ENCODE data around the gene MAPK10.

MAPK10 gene

GRCh38 chr4:86264241-86264640, 95.6 kb downstream of the MAPK10 start:
- Histone ChIP-seq H3K23ac (ENCODE audit: low read length) (no peak overlapping the region), H3K9ac (ENCODE audit: low read length) (no peak overlapping the region), H3K4ac (ENCODE audit: low read depth, low read length) (no peak overlapping the region), H3K27me3 (ENCODE audit: insufficient read depth, low read length) (no peaks in the 10 kb centered on the region), H3K14ac (ENCODE audit: low read length) (no peak overlapping the region), H4K91ac (ENCODE audit: low read depth, low read length) (no peak overlapping the region), H3K9me3 (ENCODE audit: insufficient read depth, low read depth, low read length) (no peaks in the 10 kb centered on the region), H3K4me1 (ENCODE audit: control insufficient read depth in 1 of 2, insufficient read depth in 2 of 2, low read length in 2 of 2) (no peaks in the 10 kb centered on the region), H2AK5ac (ENCODE audit: low read length) (no peak overlapping the region), H3K27ac (ENCODE audit: low read depth, low read length) (no peak overlapping the region), H2BK5ac (ENCODE audit: low read depth, low read length, poor library complexity) (no peak overlapping the region), H2AFZ (ENCODE audit: insufficient read depth, low read length, poor library complexity) (no peak overlapping the region), H3K4me2 (ENCODE audit: low read length) (no peak overlapping the region), H3K4me3 (ENCODE audit: low read depth, low read length) (no peak overlapping the region), H3K18ac (ENCODE audit: low read length) (no peak overlapping the region), H2BK120ac (ENCODE audit: insufficient read depth, low read length, poor library complexity) (no peak overlapping the region), H3K79me2 (ENCODE audit: control insufficient read depth, insufficient read depth, low read length, poor library complexity) (no peaks in the 10 kb centered on the region), H4K12ac (ENCODE audit: low read depth, low read length) (no peak overlapping the region), H2BK12ac (ENCODE audit: low read length) (no peak overlapping the region), H4K8ac (ENCODE audit: low read depth, low read length) (no peak overlapping the region), H3K36me3 (ENCODE audit: control insufficient read depth in 1 of 2, insufficient read depth in 2 of 2, low read length in 2 of 2) (no peaks in the 10 kb centered on the region), H3K79me1 (ENCODE audit: low read length) (no peaks in the 10 kb centered on the region)
- DNase-seq, result no peak

DNA sequence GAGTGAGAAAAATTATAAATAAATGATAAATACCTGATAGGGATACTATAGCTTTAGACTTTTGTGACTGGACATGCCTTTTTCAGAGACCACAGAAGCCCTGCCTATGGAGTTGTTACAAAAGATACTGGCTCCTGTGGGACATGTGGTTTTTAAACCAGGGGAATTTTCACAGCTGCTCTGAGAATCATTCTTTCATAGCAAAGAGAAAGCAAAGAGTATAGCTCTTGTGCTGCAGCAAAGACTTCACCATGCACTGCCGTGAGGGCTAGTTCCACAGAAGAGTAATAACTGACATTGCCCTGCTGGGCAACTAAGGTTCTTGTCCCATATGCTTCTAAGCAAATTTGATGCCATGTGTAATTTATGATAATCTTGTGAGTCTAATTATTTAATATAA, 98.2 kb downstream of the MAPK10 start:
- DNase-seq, result no peak
- H3K18ac ChIP-seq (ENCODE audit: low read length), result no peak overlapping the region
- no peak overlapping the region for H2BK120ac ChIP-seq (ENCODE audit: insufficient read depth, low read length, poor library complexity)
- no peak overlapping the region for H4K12ac ChIP-seq (ENCODE audit: low read depth, low read length)
- no peaks in the 10 kb centered on the region for H3K27me3 ChIP-seq (ENCODE audit: insufficient read depth, low read length)
- no peak overlapping the region for H3K27ac ChIP-seq (ENCODE audit: low read depth, low read length)
- H3K9me3 ChIP-seq (ENCODE audit: insufficient read depth, low read depth, low read length), result no peaks in the 10 kb centered on the region
- H3K4ac ChIP-seq (ENCODE audit: low read depth, low read length), result no peak overlapping the region
- no peak overlapping the region for H3K4me2 ChIP-seq (ENCODE audit: low read length)
- H2BK12ac ChIP-seq (ENCODE audit: low read length), result no peak overlapping the region
- H4K91ac ChIP-seq (ENCODE audit: low read depth, low read length), result no peak overlapping the region
- no peak overlapping the region for H3K9ac ChIP-seq (ENCODE audit: low read length)
- no peak overlapping the region for H3K23ac ChIP-seq (ENCODE audit: low read length)
- H2AK5ac ChIP-seq (ENCODE audit: low read length), result no peak overlapping the region
- H4K8ac ChIP-seq (ENCODE audit: low read depth, low read length), result no peak overlapping the region
- no peak overlapping the region for H3K14ac ChIP-seq (ENCODE audit: low read length)
- no peaks in the 10 kb centered on the region for H3K79me1 ChIP-seq (ENCODE audit: low read length)
- no peaks in the 10 kb centered on the region for H3K4me1 ChIP-seq (ENCODE audit: control insufficient read depth in 1 of 2, insufficient read depth in 2 of 2, low read length in 2 of 2)
- H2AFZ ChIP-seq (ENCODE audit: insufficient read depth, low read length, poor library complexity), result no peak overlapping the region
- H2BK5ac ChIP-seq (ENCODE audit: low read depth, low read length, poor library complexity), result no peak overlapping the region
- no peaks in the 10 kb centered on the region for H3K79me2 ChIP-seq (ENCODE audit: control insufficient read depth, insufficient read depth, low read length, poor library complexity)
- H3K4me3 ChIP-seq (ENCODE audit: low read depth, low read length), result no peak overlapping the region
- WGBS (ENCODE audit: extremely low coverage, insufficient coverage, insufficient read length), result no CpG with 5 or more reads among the region's 1 CpG
- no peaks in the 10 kb centered on the region for H3K36me3 ChIP-seq (ENCODE audit: control insufficient read depth in 1 of 2, insufficient read depth in 2 of 2, low read length in 2 of 2)

- H3K9me3 ChIP-seq (ENCODE audit: insufficient read depth, low read depth, low read length), result no peaks in the 10 kb centered on the region
- no peaks in the 10 kb centered on the region for H3K27me3 ChIP-seq (ENCODE audit: insufficient read depth, low read length)
- H2AFZ ChIP-seq (ENCODE audit: insufficient read depth, low read length, poor library complexity), result no peak overlapping the region
- H4K91ac ChIP-seq (ENCODE audit: low read depth, low read length), result no peak overlapping the region
- no peak overlapping the region for H3K18ac ChIP-seq (ENCODE audit: low read length)
- H2AK5ac ChIP-seq (ENCODE audit: low read length), result no peak overlapping the region
- H3K4me2 ChIP-seq (ENCODE audit: low read length), result no peak overlapping the region
- H3K4ac ChIP-seq (ENCODE audit: low read depth, low read length), result no peak overlapping the region
- H3K4me1 ChIP-seq (ENCODE audit: control insufficient read depth in 1 of 2, insufficient read depth in 2 of 2, low read length in 2 of 2), result no peaks in the 10 kb centered on the region
- H3K4me3 ChIP-seq (ENCODE audit: low read depth, low read length), result no peak overlapping the region
- H3K27ac ChIP-seq (ENCODE audit: low read depth, low read length), result no peak overlapping the region
- H4K12ac ChIP-seq (ENCODE audit: low read depth, low read length), result no peak overlapping the region
- no peaks in the 10 kb centered on the region for H3K36me3 ChIP-seq (ENCODE audit: control insufficient read depth in 1 of 2, insufficient read depth in 2 of 2, low read length in 2 of 2)
- no CpG with 5 or more reads among the region's 2 CpGs for WGBS (ENCODE audit: extremely low coverage, insufficient coverage, insufficient read length)
- DNase-seq, result no peak
- H3K79me1 ChIP-seq (ENCODE audit: low read length), result no peaks in the 10 kb centered on the region
- no peak overlapping the region for H3K9ac ChIP-seq (ENCODE audit: low read length)
- no peak overlapping the region for H3K14ac ChIP-seq (ENCODE audit: low read length)
- no peak overlapping the region for H4K8ac ChIP-seq (ENCODE audit: low read depth, low read length)
- no peak overlapping the region for H2BK120ac ChIP-seq (ENCODE audit: insufficient read depth, low read length, poor library complexity)
- H3K79me2 ChIP-seq (ENCODE audit: control insufficient read depth, insufficient read depth, low read length, poor library complexity), result no peaks in the 10 kb centered on the region
- no peak overlapping the region for H2BK5ac ChIP-seq (ENCODE audit: low read depth, low read length, poor library complexity)
- H2BK12ac ChIP-seq (ENCODE audit: low read length), result no peak overlapping the region
- no peak overlapping the region for H3K23ac ChIP-seq (ENCODE audit: low read length)
Observed at GRCh38 chr4:86256086-86256485, 103.8 kb downstream of the MAPK10 start.

DNA sequence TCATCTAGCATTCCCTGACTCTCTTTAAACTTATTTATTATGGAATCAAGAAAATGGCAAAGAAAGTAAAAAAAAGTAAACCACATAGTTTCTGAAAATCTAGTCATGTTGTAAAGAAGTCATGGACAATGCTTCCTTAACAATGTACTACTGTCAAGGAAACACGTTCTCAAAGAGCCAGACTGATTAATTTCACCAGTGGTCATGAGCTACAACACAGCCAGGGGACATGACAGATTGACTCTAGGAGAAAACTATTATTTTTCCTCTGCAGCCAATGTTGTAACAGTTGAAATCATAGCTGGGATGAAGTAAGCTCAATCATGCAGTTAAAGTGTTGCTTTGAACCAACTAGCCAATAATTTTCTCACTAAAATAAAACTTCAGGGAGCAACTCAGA, 109.2 kb downstream of the MAPK10 start:
- no peaks in the 10 kb centered on the region for H3K79me1 ChIP-seq (ENCODE audit: low read length)
- DNase-seq, result no peak
- no peak overlapping the region for H4K12ac ChIP-seq (ENCODE audit: low read depth, low read length)
- no peak overlapping the region for H2AK5ac ChIP-seq (ENCODE audit: low read length)
- no peak overlapping the region for H3K23ac ChIP-seq (ENCODE audit: low read length)
- H2BK12ac ChIP-seq (ENCODE audit: low read length), result no peak overlapping the region
- H4K91ac ChIP-seq (ENCODE audit: low read depth, low read length), result no peak overlapping the region
- H3K4ac ChIP-seq (ENCODE audit: low read depth, low read length), result no peak overlapping the region
- WGBS (ENCODE audit: extremely low coverage, insufficient coverage, insufficient read length), result no CpG with 5 or more reads among the region's 1 CpG
- no peaks in the 10 kb centered on the region for H3K36me3 ChIP-seq (ENCODE audit: control insufficient read depth in 1 of 2, insufficient read depth in 2 of 2, low read length in 2 of 2)
- no peaks in the 10 kb centered on the region for H3K4me1 ChIP-seq (ENCODE audit: control insufficient read depth in 1 of 2, insufficient read depth in 2 of 2, low read length in 2 of 2)
- no peak overlapping the region for H3K9ac ChIP-seq (ENCODE audit: low read length)
- no peak overlapping the region for H3K4me3 ChIP-seq (ENCODE audit: low read depth, low read length)
- no peak overlapping the region for H2AFZ ChIP-seq (ENCODE audit: insufficient read depth, low read length, poor library complexity)
- no peaks in the 10 kb centered on the region for H3K27me3 ChIP-seq (ENCODE audit: insufficient read depth, low read length)
- H3K27ac ChIP-seq (ENCODE audit: low read depth, low read length), result no peak overlapping the region
- H3K9me3 ChIP-seq (ENCODE audit: insufficient read depth, low read depth, low read length), result no peaks in the 10 kb centered on the region
- no peak overlapping the region for H3K4me2 ChIP-seq (ENCODE audit: low read length)
- no peak overlapping the region for H2BK5ac ChIP-seq (ENCODE audit: low read depth, low read length, poor library complexity)
- H2BK120ac ChIP-seq (ENCODE audit: insufficient read depth, low read length, poor library complexity), result no peak overlapping the region
- H3K14ac ChIP-seq (ENCODE audit: low read length), result no peak overlapping the region
- H3K79me2 ChIP-seq (ENCODE audit: control insufficient read depth, insufficient read depth, low read length, poor library complexity), result no peaks in the 10 kb centered on the region
- no peak overlapping the region for H4K8ac ChIP-seq (ENCODE audit: low read depth, low read length)
- no peak overlapping the region for H3K18ac ChIP-seq (ENCODE audit: low read length)

- Histone ChIP-seq H3K27ac (ENCODE audit: low read depth, low read length) (no peak overlapping the region), H2AK5ac (ENCODE audit: low read length) (no peak overlapping the region), H4K91ac (ENCODE audit: low read depth, low read length) (no peak overlapping the region), H3K18ac (ENCODE audit: low read length) (no peak overlapping the region), H2BK12ac (ENCODE audit: low read length) (no peak overlapping the region), H3K14ac (ENCODE audit: low read length) (no peak overlapping the region), H3K4me2 (ENCODE audit: low read length) (no peak overlapping the region), H4K8ac (ENCODE audit: low read depth, low read length) (no peak overlapping the region), H3K27me3 (ENCODE audit: insufficient read depth, low read length) (no peaks in the 10 kb centered on the region), H3K4ac (ENCODE audit: low read depth, low read length) (no peak overlapping the region), H3K79me1 (ENCODE audit: low read length) (no peaks in the 10 kb centered on the region), H3K36me3 (ENCODE audit: control insufficient read depth in 1 of 2, insufficient read depth in 2 of 2, low read length in 2 of 2) (no peaks in the 10 kb centered on the region), H4K12ac (ENCODE audit: low read depth, low read length) (no peak overlapping the region), H2BK120ac (ENCODE audit: insufficient read depth, low read length, poor library complexity) (no peak overlapping the region), H3K9me3 (ENCODE audit: insufficient read depth, low read depth, low read length) (no peaks in the 10 kb centered on the region), H3K4me3 (ENCODE audit: low read depth, low read length) (no peak overlapping the region), H3K23ac (ENCODE audit: low read length) (no peak overlapping the region), H2AFZ (ENCODE audit: insufficient read depth, low read length, poor library complexity) (no peak overlapping the region), H3K9ac (ENCODE audit: low read length) (no peak overlapping the region), H3K4me1 (ENCODE audit: control insufficient read depth in 1 of 2, insufficient read depth in 2 of 2, low read length in 2 of 2) (no peaks in the 10 kb centered on the region), H3K79me2 (ENCODE audit: control insufficient read depth, insufficient read depth, low read length, poor library complexity) (no peaks in the 10 kb centered on the region), H2BK5ac (ENCODE audit: low read depth, low read length, poor library complexity) (no peak overlapping the region)
- no CpG with 5 or more reads among the region's 1 CpG for WGBS (ENCODE audit: extremely low coverage, insufficient coverage, insufficient read length)
- DNase-seq, result no peak
Observed at GRCh38 chr4:86250006-86250405, 109.8 kb downstream of the MAPK10 start.
